Bronchial epithelial cell (primary cell): ENCODE measurements around the gene SIPA1. TPM values are rescaled to one million over a fixed set of nuclear protein-coding genes. Genes with fewer than 3 reads are reported as not detected.

Experiments used
- DNase-seq: peaks from one replicate; pipeline ENCODE4 v3.0.0-alpha.2; 2010; ENCODE audit warnings: low read depth
- FAIRE-seq: peaks from 2 replicates; lab custom pipeline; 2011; peaks lifted over from hg19 to GRCh38; lab: Jason Lieb, UNC
- H3K27me3 ChIP-seq: 2 replicates; pipeline ENCODE4 v1.5.1; 2011; ENCODE audit warnings: low read length; ENCODE audit not compliant: control insufficient read depth, insufficient read depth
- H3K36me3 ChIP-seq: 2 replicates; pipeline ENCODE4 v1.5.1; 2011; ENCODE audit warnings: low read length; ENCODE audit not compliant: control insufficient read depth, insufficient read depth
- H3K4me3 ChIP-seq: 2 replicates; pipeline ENCODE4 v1.5.1; 2011; ENCODE audit warnings: mild to moderate bottlenecking, low read depth, low read length, control low read depth
- CTCF ChIP-seq: IDR thresholded peaks from 2 replicates; pipeline ENCODE4 v1.5.1; 2011; ENCODE audit warnings: mild to moderate bottlenecking, moderate library complexity, low read length, control low read depth, inconsistent platforms; ENCODE audit not compliant: insufficient read depth, severe bottlenecking
- total RNA-seq: library from RNA; depleted of rRNA; stranded (reverse); fragments of >200 nt; gene quantifications from 2 replicates; pipeline ENCODE4 v1.2.1, GENCODE V29; 2014

The SIPA1 gene
- total RNA-seq, 1 donor from 2014 or later, result 11.1 TPM

GRCh38 chr11:65623852-65624616, 13.9 kb upstream of the SIPA1 start:
- no peak for FAIRE-seq
- H3K27me3 ChIP-seq, result no peaks in the 10 kb centered on the region
- H3K36me3 ChIP-seq, result peaks cover 68% of the 10 kb centered on the region
- DNase-seq, result no peak
- H3K4me3 ChIP-seq, result no peak overlapping the region
- no peak for TF ChIP-seq CTCF

GRCh38 chr11:65624931-65625627, 12.8 kb upstream of the SIPA1 start:
- H3K4me3 ChIP-seq, result no peak overlapping the region
- no peaks in the 10 kb centered on the region for H3K27me3 ChIP-seq
- H3K36me3 ChIP-seq, result peaks cover 67% of the 10 kb centered on the region
- TF ChIP-seq CTCF, result no peak
- DNase-seq (no peak), FAIRE-seq (no peak)

GRCh38 chr11:65625628-65626342, 12.1 kb upstream of the SIPA1 start:
- Histone ChIP-seq H3K4me3 (no peak overlapping the region), H3K27me3 (no peaks in the 10 kb centered on the region), H3K36me3 (peaks cover 72% of the 10 kb centered on the region)
- peak; percentile 83 for TF ChIP-seq CTCF
- no peak for FAIRE-seq
- DNase-seq, result no peak

GRCh38 chr11:65627202-65627601, 10.7 kb upstream of the SIPA1 start:
- Histone ChIP-seq H3K36me3 (peaks cover 73% of the 10 kb centered on the region), H3K27me3 (no peaks in the 10 kb centered on the region), H3K4me3 (no peak overlapping the region)
- FAIRE-seq (no peak), DNase-seq (no peak)
- TF ChIP-seq CTCF, result no peak

- FAIRE-seq (no peak), DNase-seq (no peak)
- Histone ChIP-seq H3K4me3 (no peak overlapping the region), H3K27me3 (no peaks in the 10 kb centered on the region), H3K36me3 (peaks cover 66% of the 10 kb centered on the region)
- TF ChIP-seq CTCF, result no peak
These were observed 8.3 kb upstream of the SIPA1 start for GRCh38 chr11:65629579-65629978.
